CD4-positive, alpha-beta T cell (primary cell): ENCODE measurements around the gene SEMA5A. TPM values are rescaled to one million over a fixed set of nuclear protein-coding genes. Genes with fewer than 3 reads are reported as not detected.

Experiments
- ATAC-seq: fragments of 200-7000 bp; cut with Tn5 transposase; one replicate; pipeline ENCODE4 v1.10.0; 2022; ENCODE audit warnings: mild to moderate bottlenecking; ENCODE audit not compliant: poor library complexity
- CTCF ChIA-PET: fragments of 350-600 bp; sonication (Branson Sonifier 250); formaldehyde crosslinking; loops from one replicate; lab custom pipeline; 2021; ENCODE audit warnings: antibody characterized with exemption, inconsistent platforms; lab: Charles Lee
- POLR2A ChIA-PET: fragments of 350-600 bp; sonication (Branson Sonifier 250); formaldehyde crosslinking; loops from one replicate; lab custom pipeline; 2021; ENCODE audit warnings: antibody characterized with exemption, inconsistent platforms; lab: Charles Lee
- DNase-seq, 14 experiments: peaks; one replicate each; pipeline ENCODE4 v3.0.0-alpha.2; 2013 to 2020; ENCODE audit warnings: mixed read lengths in 2 of 14
- H3K27ac ChIP-seq, 2 donors: one replicate each; pipeline versions ENCODE4 v1.5.1 to v1.7.0; 2013; ENCODE audit warnings: low read length in 2 of 2, low read depth in 1 of 2, mild to moderate bottlenecking in 1 of 2
- H3K27me3 ChIP-seq, 2 experiments: 1 replicate in 1 of 2; 2 replicates in 1 of 2; pipeline versions ENCODE4 v1.6.1 to v1.7.0; 2013; ENCODE audit warnings: low read length in 2 of 2, control low read depth in 1 of 2, mild to moderate bottlenecking in 1 of 2, moderate library complexity in 1 of 2; ENCODE audit not compliant: insufficient read depth in 2 of 2, control insufficient read depth in 1 of 2
- H3K36me3 ChIP-seq: one replicate; pipeline ENCODE4 v1.6.1; 2013; ENCODE audit warnings: low read length, control low read depth; ENCODE audit not compliant: insufficient read depth
- H3K4me1 ChIP-seq: one replicate; pipeline ENCODE4 v1.6.1; 2013; ENCODE audit warnings: low read length, control low read depth; ENCODE audit not compliant: insufficient read depth
- H3K4me3 ChIP-seq: one replicate; pipeline ENCODE4 v1.5.1; 2013; ENCODE audit warnings: mild to moderate bottlenecking, low read length, moderate library complexity
- H3K9me3 ChIP-seq, 2 experiments: 1 replicate in 1 of 2; 2 replicates in 1 of 2; pipeline versions ENCODE4 v1.6.1 to v1.7.0; 2013; ENCODE audit warnings: low read length in 2 of 2, mild to moderate bottlenecking in 2 of 2, control low read depth in 1 of 2, moderate library complexity in 1 of 2; ENCODE audit not compliant: control insufficient read depth in 1 of 2, insufficient read depth in 1 of 2
- H3K27ac Mint-ChIP-seq: one replicate; pipeline ENCODE4 v1.8.0; 2020; ENCODE audit warnings: mixed read lengths
- H3K27me3 Mint-ChIP-seq: one replicate; pipeline ENCODE4 v1.8.0; 2021; ENCODE audit warnings: mixed read lengths
- H3K36me3 Mint-ChIP-seq: one replicate; pipeline ENCODE4 v1.8.0; 2021; ENCODE audit warnings: low read depth, mixed read lengths
- H3K4me1 Mint-ChIP-seq: one replicate; pipeline ENCODE4 v1.8.0; 2021; ENCODE audit warnings: low read depth, mixed read lengths
- H3K4me3 Mint-ChIP-seq: one replicate; pipeline ENCODE4 v1.8.0; 2020; ENCODE audit warnings: mild to moderate bottlenecking, mixed read lengths
- H3K9me3 Mint-ChIP-seq: one replicate; pipeline ENCODE4 v1.8.0; 2020; ENCODE audit warnings: mixed read lengths
- intact Hi-C, 2 experiments: fragments of 100-400 bp; cut with DNase I in 1 of 2; cut with micrococcal nuclease in 1 of 2; formaldehyde crosslinking; loops; one replicate each; pipeline versions ENCODE4 v1.15.1 to v1.9.0; 2023 to 2025; cut with DNase I, micrococcal nuclease
- total RNA-seq, 174 experiments: library from RNA in 2 of 174; stranded (reverse) in 2 of 174; gene quantifications; one replicate each; pipeline ENCODE4 v1.2.3 and lab custom pipeline; 2021 to 2026
- TF ChIP-seq, protein P1 (sequence below): fragments of 200-600 bp; IDR thresholded peaks from one replicate; pipeline ENCODE4 v1.8.0; 2022; ENCODE audit warnings: antibody characterized with exemption, mild to moderate bottlenecking

The SEMA5A gene
- total RNA-seq, 2 experiments from 2014 or later = 2.0 to 2.9 TPM

DNA sequence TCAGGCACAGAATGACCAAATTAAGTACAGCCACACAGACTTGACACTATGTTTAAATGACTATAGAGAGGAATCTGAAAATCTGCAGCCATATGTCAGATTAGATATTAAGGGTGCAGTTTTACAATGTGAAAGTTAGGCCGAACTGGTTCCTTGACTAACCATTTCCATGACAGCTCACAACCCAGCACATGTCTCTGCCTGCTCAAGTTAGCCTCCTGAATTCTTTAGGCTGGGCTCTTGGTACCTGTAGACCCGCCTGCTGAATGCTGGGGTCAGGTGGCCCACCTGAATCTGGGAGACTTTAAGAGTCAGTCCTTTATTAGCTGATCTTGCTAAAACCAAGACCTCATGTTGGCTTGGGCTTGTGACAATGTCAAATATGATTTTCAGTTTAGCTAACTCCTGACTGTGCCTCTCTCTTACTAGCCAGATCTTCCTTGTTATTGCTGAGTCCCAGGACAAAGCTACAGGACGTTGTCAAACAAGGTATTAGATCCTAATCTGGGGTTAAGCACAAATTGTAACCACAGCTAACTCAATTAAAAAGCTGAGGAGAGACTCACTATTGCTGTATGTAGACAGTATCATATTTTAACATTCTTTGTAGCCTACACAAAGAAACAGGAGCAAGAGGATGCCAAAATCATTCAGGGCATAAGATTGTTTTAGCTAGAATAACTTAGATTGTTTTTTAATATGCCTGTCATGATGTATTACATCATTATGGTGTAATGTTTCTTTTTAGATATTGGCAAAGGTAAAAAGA lies 490.9 kb downstream of the SEMA5A start:
- H3K4me1 Mint-ChIP-seq = no peaks in the 10 kb centered on the region
- Histone ChIP-seq H3K27me3 (no peaks in the 10 kb centered on the region), H3K9me3 (peaks cover 0 to 16% of the 10 kb centered on the region in 2 experiments), H3K27ac (no peak overlapping the region), H3K4me3 (no peak overlapping the region), H3K36me3 (no peaks in the 10 kb centered on the region), H3K4me1 (no peaks in the 10 kb centered on the region)
- no peak for DNase-seq
- H3K36me3 Mint-ChIP-seq = no peaks in the 10 kb centered on the region
- no peak overlapping the region for H3K27ac Mint-ChIP-seq
- H3K27me3 Mint-ChIP-seq = no peaks in the 10 kb centered on the region
- intact Hi-C loops = no loop called here
- H3K9me3 Mint-ChIP-seq = peaks cover 2% of the 10 kb centered on the region
- ATAC-seq = no peak
- TF ChIP-seq, protein P1, sequence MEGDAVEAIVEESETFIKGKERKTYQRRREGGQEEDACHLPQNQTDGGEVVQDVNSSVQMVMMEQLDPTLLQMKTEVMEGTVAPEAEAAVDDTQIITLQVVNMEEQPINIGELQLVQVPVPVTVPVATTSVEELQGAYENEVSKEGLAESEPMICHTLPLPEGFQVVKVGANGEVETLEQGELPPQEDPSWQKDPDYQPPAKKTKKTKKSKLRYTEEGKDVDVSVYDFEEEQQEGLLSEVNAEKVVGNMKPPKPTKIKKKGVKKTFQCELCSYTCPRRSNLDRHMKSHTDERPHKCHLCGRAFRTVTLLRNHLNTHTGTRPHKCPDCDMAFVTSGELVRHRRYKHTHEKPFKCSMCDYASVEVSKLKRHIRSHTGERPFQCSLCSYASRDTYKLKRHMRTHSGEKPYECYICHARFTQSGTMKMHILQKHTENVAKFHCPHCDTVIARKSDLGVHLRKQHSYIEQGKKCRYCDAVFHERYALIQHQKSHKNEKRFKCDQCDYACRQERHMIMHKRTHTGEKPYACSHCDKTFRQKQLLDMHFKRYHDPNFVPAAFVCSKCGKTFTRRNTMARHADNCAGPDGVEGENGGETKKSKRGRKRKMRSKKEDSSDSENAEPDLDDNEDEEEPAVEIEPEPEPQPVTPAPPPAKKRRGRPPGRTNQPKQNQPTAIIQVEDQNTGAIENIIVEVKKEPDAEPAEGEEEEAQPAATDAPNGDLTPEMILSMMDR = no peak
- CTCF ChIA-PET = no interaction called here
- H3K4me3 Mint-ChIP-seq = no peak overlapping the region
- POLR2A ChIA-PET = no interaction called here

DNA sequence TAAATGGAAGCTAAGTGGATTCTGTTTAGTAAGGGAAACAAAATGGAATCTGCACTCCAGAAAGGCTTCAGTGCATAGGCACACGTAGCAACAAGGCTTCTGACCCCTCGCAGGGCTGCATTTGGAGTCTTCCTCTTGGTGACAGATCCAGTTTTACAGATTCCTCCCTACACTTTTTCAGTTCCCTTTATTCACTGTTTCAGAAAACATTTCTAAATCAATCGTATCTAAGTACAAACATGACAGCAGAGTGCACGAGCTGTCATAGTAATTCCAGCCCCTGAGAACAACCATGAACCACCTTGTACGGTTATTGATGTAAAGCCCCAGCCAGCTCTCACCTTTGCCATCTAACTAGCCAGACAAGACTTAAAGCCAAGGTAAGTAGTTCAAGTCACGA lies 491.6 kb downstream of the SEMA5A start:
- ATAC-seq (no peak), DNase-seq (no peak)
- H3K9me3 ChIP-seq = peaks cover 0 to 17% of the 10 kb centered on the region in 2 experiments
- no peaks in the 10 kb centered on the region for H3K27me3 Mint-ChIP-seq
- H3K27ac ChIP-seq = no peak overlapping the region
- H3K4me3 Mint-ChIP-seq = no peak overlapping the region
- no peaks in the 10 kb centered on the region for H3K36me3 Mint-ChIP-seq
- H3K9me3 Mint-ChIP-seq = peaks cover 2% of the 10 kb centered on the region
- H3K36me3 ChIP-seq = no peaks in the 10 kb centered on the region
- intact Hi-C loops = no loop called here
- H3K27ac Mint-ChIP-seq = no peak overlapping the region
- H3K4me1 Mint-ChIP-seq = no peaks in the 10 kb centered on the region
- POLR2A ChIA-PET = no interaction called here
- TF ChIP-seq, protein P1 = no peak
- H3K27me3 ChIP-seq = no peaks in the 10 kb centered on the region
- CTCF ChIA-PET = no interaction called here
- no peak overlapping the region for H3K4me3 ChIP-seq
- no peaks in the 10 kb centered on the region for H3K4me1 ChIP-seq

DNA sequence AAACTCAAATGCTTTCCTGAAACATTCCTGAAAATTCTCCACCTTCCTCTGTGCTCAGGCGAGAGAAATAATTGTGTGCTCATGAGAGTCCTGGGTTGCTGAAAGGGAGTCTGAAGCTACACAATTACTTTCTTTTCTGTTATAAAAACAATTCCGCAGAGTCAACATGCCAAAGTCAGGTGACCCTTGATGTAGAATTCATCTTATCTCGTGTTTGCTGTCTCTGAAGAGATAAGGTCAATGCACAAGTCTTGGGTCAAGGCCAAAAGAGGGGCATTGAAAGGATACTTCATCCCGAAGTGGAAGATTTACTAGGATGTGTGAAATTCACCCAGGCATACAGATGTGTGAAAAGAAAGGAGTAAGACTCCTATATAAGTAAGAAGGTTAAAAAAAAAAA lies 493.5 kb downstream of the SEMA5A start:
- Histone ChIP-seq H3K4me1 (no peaks in the 10 kb centered on the region), H3K27ac (no peak overlapping the region), H3K4me3 (no peak overlapping the region), H3K36me3 (no peaks in the 10 kb centered on the region), H3K27me3 (no peaks in the 10 kb centered on the region), H3K9me3 (peaks cover 0 to 22% of the 10 kb centered on the region in 2 experiments)
- CTCF ChIA-PET = no interaction called here
- POLR2A ChIA-PET = no interaction called here
- ATAC-seq = no peak
- no peak for DNase-seq
- TF ChIP-seq, protein P1 = no peak
- Mint-ChIP-seq H3K4me3 (no peak overlapping the region), H3K36me3 (no peaks in the 10 kb centered on the region), H3K27ac (no peak overlapping the region), H3K27me3 (no peaks in the 10 kb centered on the region), H3K9me3 (peaks cover 2% of the 10 kb centered on the region), H3K4me1 (no peaks in the 10 kb centered on the region)
- intact Hi-C loops = no loop called here
